SIG-M5 treated with dmso at 0.1 percent for 504 hours (cell line): ENCODE data around the gene IRX2.

Experiments
- DNase-seq: peaks from one replicate; lab custom pipeline; 2025; ENCODE audit not compliant: unreplicated experiment; lab: John Stamatoyannopoulos, UW

IRX2 gene

GRCh38 chr5:2719332-2719731, 32.1 kb downstream of the IRX2 start:
- no peak for DNase-seq

GRCh38 chr5:2718115-2718514, 33.4 kb downstream of the IRX2 start:
- no peak for DNase-seq

GRCh38 chr5:2715856-2716255, 35.6 kb downstream of the IRX2 start:
- no peak for DNase-seq

GRCh38 chr5:2714805-2715204, 36.7 kb downstream of the IRX2 start:
- DNase-seq: no peak

- DNase-seq: no peak
Observed at GRCh38 chr5:2714026-2714425, 37.5 kb downstream of the IRX2 start.

- no peak for DNase-seq
Observed at GRCh38 chr5:2711446-2712425, 39.7 kb downstream of the IRX2 start.

- no peak for DNase-seq
Observed at GRCh38 chr5:2710910-2711309, 40.6 kb downstream of the IRX2 start.

GRCh38 chr5:2709976-2710689, 41.3 kb downstream of the IRX2 start:
- DNase-seq: no peak

GRCh38 chr5:2708751-2709150, 42.7 kb downstream of the IRX2 start:
- DNase-seq: no peak

GRCh38 chr5:2708132-2708531, 43.3 kb downstream of the IRX2 start:
- DNase-seq: no peak

GRCh38 chr5:2705861-2706260, 45.6 kb downstream of the IRX2 start:
- DNase-seq: no peak

- DNase-seq: no peak
Observed at GRCh38 chr5:2704806-2705645, 46.5 kb downstream of the IRX2 start.

- DNase-seq: no peak
Observed at GRCh38 chr5:2704111-2704510, 47.4 kb downstream of the IRX2 start.

- no peak for DNase-seq
Observed at GRCh38 chr5:2703615-2704014, 47.9 kb downstream of the IRX2 start.

GRCh38 chr5:2703041-2703440, 48.4 kb downstream of the IRX2 start:
- no peak for DNase-seq

GRCh38 chr5:2702096-2702879, 49.2 kb downstream of the IRX2 start:
- DNase-seq: no peak

GRCh38 chr5:2701592-2701991, 49.9 kb downstream of the IRX2 start:
- DNase-seq: no peak

GRCh38 chr5:2700876-2701275, 50.6 kb downstream of the IRX2 start:
- no peak for DNase-seq

- no peak for DNase-seq
Observed at GRCh38 chr5:2699686-2700085, 51.8 kb downstream of the IRX2 start.

GRCh38 chr5:2699231-2699630, 52.2 kb downstream of the IRX2 start:
- DNase-seq: no peak

GRCh38 chr5:2698581-2698980, 52.9 kb downstream of the IRX2 start:
- no peak for DNase-seq
